Thoracic aorta (tissue), 2 donors: ENCODE data around the gene G6PC2. TPM values are rescaled to one million over a fixed set of nuclear protein-coding genes. Genes with fewer than 3 reads are reported as not detected.

Experiments
- ATAC-seq: fragments of 150-250 bp; one replicate; pipeline ENCODE4 v1.8.0; 2017; ENCODE audit warnings: low read depth; ENCODE audit not compliant: insufficient number of reproducible peaks, low FRiP score
- DNase-seq: peaks from one replicate; pipeline ENCODE4 v3.0.0-alpha.2; 2020; ENCODE audit warnings: low spot score
- H3K27ac ChIP-seq, 2 donors: fragments of 200-600 bp; sonication (generic); 1 replicate in 1 of 2; 2 replicates in 1 of 2; pipeline ENCODE4 v1.5.1; 2016; ENCODE audit warnings: mild to moderate bottlenecking in 2 of 2, moderate library complexity in 2 of 2
- H3K27me3 ChIP-seq: fragments of 200-600 bp; sonication (generic); replicated peaks from 2 replicates; pipeline ENCODE4 v1.6.0; 2016; ENCODE audit warnings: mild to moderate bottlenecking; ENCODE audit not compliant: insufficient read depth
- H3K36me3 ChIP-seq: fragments of 200-600 bp; sonication (generic); one replicate; pipeline ENCODE4 v1.5.1; 2016
- H3K4me1 ChIP-seq, 2 donors: fragments of 200-600 bp; sonication (generic); 1 replicate in 1 of 2; 2 replicates in 1 of 2; pipeline versions ENCODE4 v1.5.1 to v1.6.0; 2016; ENCODE audit warnings: low read depth in 2 of 2, mild to moderate bottlenecking in 1 of 2; ENCODE audit not compliant: control insufficient read depth in 1 of 2
- H3K4me3 ChIP-seq: fragments of 200-600 bp; sonication (generic); 2 replicates; pipeline ENCODE4 v1.5.1; 2016; ENCODE audit warnings: mild to moderate bottlenecking
- H3K9me3 ChIP-seq: fragments of 200-600 bp; sonication (generic); 2 replicates; pipeline ENCODE4 v1.5.1; 2016
- CTCF ChIP-seq: fragments of 200-600 bp; sonication (generic); IDR thresholded peaks from one replicate; pipeline ENCODE4 v1.5.1; 2019; ENCODE audit warnings: antibody characterized with exemption
- total RNA-seq, 2 donors: library from RNA; depleted of rRNA; stranded (reverse); fragments of >200 nt; gene quantifications; one replicate each; pipeline versions ENCODE4 v1.1.0 to v1.2.3, GENCODE V29; 2016

The G6PC2 gene
- total RNA-seq, 2 donors from 2014 or later = not detected

- DNase-seq (no peak), ATAC-seq (no peak)
- Histone ChIP-seq H3K27me3 (no peaks in the 10 kb centered on the region), H3K9me3 (no peaks in the 10 kb centered on the region), H3K27ac (no peak overlapping the region), H3K36me3 (no peaks in the 10 kb centered on the region), H3K4me1 (no peaks in the 10 kb centered on the region), H3K4me3 (no peak overlapping the region)
- TF ChIP-seq CTCF = no peak
Measured at GRCh38 chr2:168945508-168945907, 44.4 kb downstream of the G6PC2 start.

- H3K27ac ChIP-seq = no peak overlapping the region
- H3K4me1 ChIP-seq = no peaks in the 10 kb centered on the region
- DNase-seq (no peak), ATAC-seq (no peak)
- no peak overlapping the region for H3K4me3 ChIP-seq
- no peaks in the 10 kb centered on the region for H3K36me3 ChIP-seq
- TF ChIP-seq CTCF = no peak
- H3K27me3 ChIP-seq = no peaks in the 10 kb centered on the region
- no peaks in the 10 kb centered on the region for H3K9me3 ChIP-seq
Measured at GRCh38 chr2:168948621-168949212, 47.6 kb downstream of the G6PC2 start.

- H3K27me3 ChIP-seq = no peaks in the 10 kb centered on the region
- no peak for TF ChIP-seq CTCF
- no peaks in the 10 kb centered on the region for H3K9me3 ChIP-seq
- no peaks in the 10 kb centered on the region for H3K36me3 ChIP-seq
- H3K27ac ChIP-seq = no peak overlapping the region
- no peaks in the 10 kb centered on the region for H3K4me1 ChIP-seq
- no peak overlapping the region for H3K4me3 ChIP-seq
- ATAC-seq (no peak), DNase-seq (no peak)
Measured at GRCh38 chr2:168949324-168949723, 48.2 kb downstream of the G6PC2 start.

GRCh38 chr2:168951871-168952270 is 50.8 kb downstream of the G6PC2 start:
- no peaks in the 10 kb centered on the region for H3K4me1 ChIP-seq
- ATAC-seq (no peak), DNase-seq (no peak)
- H3K36me3 ChIP-seq = no peaks in the 10 kb centered on the region
- no peak for TF ChIP-seq CTCF
- H3K9me3 ChIP-seq = no peaks in the 10 kb centered on the region
- H3K4me3 ChIP-seq = no peak overlapping the region
- H3K27ac ChIP-seq = no peak overlapping the region
- no peaks in the 10 kb centered on the region for H3K27me3 ChIP-seq

GRCh38 chr2:168952424-168952823 is 51.3 kb downstream of the G6PC2 start:
- no peak for TF ChIP-seq CTCF
- Histone ChIP-seq H3K4me1 (no peaks in the 10 kb centered on the region), H3K4me3 (no peak overlapping the region), H3K9me3 (no peaks in the 10 kb centered on the region), H3K36me3 (no peaks in the 10 kb centered on the region), H3K27ac (no peak overlapping the region), H3K27me3 (no peaks in the 10 kb centered on the region)
- no peak for DNase-seq
- no peak for ATAC-seq
